HG02970 (cell line): ENCODE results near the gene IFNW1.
"Not testable (repeated sequence)": the region's sequence is repeated elsewhere in the genome, so short reads cannot be mapped to it uniquely, and the experiment has no call there.

Experiments used
- ATAC-seq: cut with Tn5 transposase; IDR thresholded peaks from one replicate; pipeline ENCODE4 v1.9.1; 2021; ENCODE audit warnings: mild to moderate bottlenecking, moderate library complexity, moderate number of reproducible peaks; ENCODE audit not compliant: unreplicated experiment, low FRiP score

Gene IFNW1

GRCh38 chr9:21141427-21141882, at the start of gene IFNW1:
TSS of gene IFNW1 (minus strand) at chr9:21141832. CDS start at chr9:21141570, 262 bp downstream.
- ATAC-seq, result no peak

- ATAC-seq, result not testable (repeated sequence)
Observed at GRCh38 chr9:21187487-21187886, 45.9 kb upstream of the IFNW1 start, which contains the start of gene IFNA4. TSS of gene IFNA4 (minus strand) at chr9:21187587. CDS start at chr9:21187531, 56 bp downstream.

- peak; percentile 80 for ATAC-seq
Observed at GRCh38 chr9:21182810-21183736, 41.4 kb upstream of the IFNW1 start.

GRCh38 chr9:21174671-21175070, 33.0 kb upstream of the IFNW1 start:
- ATAC-seq, result no peak

- ATAC-seq, result no peak
Observed at GRCh38 chr9:21172156-21172555, 30.5 kb upstream of the IFNW1 start.

- no peak for ATAC-seq
Observed at GRCh38 chr9:21171351-21171750, 29.7 kb upstream of the IFNW1 start.

GRCh38 chr9:21166560-21166959, 24.9 kb upstream of the IFNW1 start, which contains the start of gene IFNA21:
TSS of gene IFNA21 (minus strand) at chr9:21166660. CDS start at chr9:21166612, 48 bp downstream.
- not testable (repeated sequence) for ATAC-seq

- ATAC-seq, result no peak
Observed at GRCh38 chr9:21165516-21165915, 23.9 kb upstream of the IFNW1 start.

GRCh38 chr9:21160178-21160577, 18.5 kb upstream of the IFNW1 start:
- ATAC-seq, result no peak

GRCh38 chr9:21155501-21155900, 13.9 kb upstream of the IFNW1 start:
- no peak for ATAC-seq

GRCh38 chr9:21154018-21154608, 12.5 kb upstream of the IFNW1 start:
- no peak for ATAC-seq

- no peak for ATAC-seq
Observed at GRCh38 chr9:21153336-21154017, 11.8 kb upstream of the IFNW1 start.

GRCh38 chr9:21144603-21145002, 3.0 kb upstream of the IFNW1 start:
- ATAC-seq, result no peak

- no peak for ATAC-seq
Observed at GRCh38 chr9:21137020-21137419, 4.6 kb downstream of the IFNW1 start.

- ATAC-seq, result no peak
Observed at GRCh38 chr9:21135736-21136135, 5.9 kb downstream of the IFNW1 start.

- ATAC-seq, result not testable (repeated sequence)
Observed at GRCh38 chr9:21128186-21128585, 13.4 kb downstream of the IFNW1 start.

GRCh38 chr9:21121595-21122251, 19.9 kb downstream of the IFNW1 start:
- ATAC-seq, result no peak

GRCh38 chr9:21121079-21121478, 20.6 kb downstream of the IFNW1 start:
- ATAC-seq, result no peak

- ATAC-seq, result no peak
Observed at GRCh38 chr9:21119093-21119770, 22.4 kb downstream of the IFNW1 start.

- no peak for ATAC-seq
Observed at GRCh38 chr9:21114311-21114710, 27.3 kb downstream of the IFNW1 start.
